HepG2 (cell line): Measurements from ENCODE around the gene BCAN. TPM values are rescaled to one million over a fixed set of nuclear protein-coding genes. Genes with fewer than 3 reads are reported as not detected.

Source experiments
- BRF2 ChIP-seq: sonication (generic); formaldehyde crosslinking; IDR thresholded peaks from 2 replicates; pipeline ENCODE4 v1.8.1; 2022; ENCODE audit warnings: mild to moderate bottlenecking, missing genetic modification reagents
- CBX2 ChIP-seq, 2 experiments: fragments of 200-600 bp in 1 of 2; sonication (generic); formaldehyde crosslinking in 1 of 2; IDR thresholded peaks; 2 replicates each; pipeline versions ENCODE4 v1.7.0 to v1.8.1; 2018 to 2022; ENCODE audit warnings: low read depth in 2 of 2, low read length in 1 of 2, mild to moderate bottlenecking in 1 of 2, missing genetic modification reagents in 1 of 2
- DNMT3B ChIP-seq: conservative IDR thresholded peaks from 2 replicates; pipeline ENCODE4 v1.6.1; 2016; ENCODE audit warnings: missing biosample characterization, control low read depth
- GPN1 ChIP-seq: sonication (generic); formaldehyde crosslinking; IDR thresholded peaks from 2 replicates; pipeline ENCODE4 v1.5.1; 2020; ENCODE audit warnings: missing genetic modification reagents, borderline replicate concordance
- NCOA1 ChIP-seq: sonication (generic); formaldehyde crosslinking; IDR thresholded peaks from 2 replicates; pipeline ENCODE4 v1.9.0; 2021; ENCODE audit warnings: missing genetic modification reagents
- PBX3 ChIP-seq: sonication (generic); formaldehyde crosslinking; IDR thresholded peaks from 2 replicates; pipeline ENCODE4 v1.8.1; 2023; ENCODE audit warnings: missing genetic modification reagents, inconsistent platforms, borderline replicate concordance
- PHF8 ChIP-seq: sonication (generic); formaldehyde crosslinking; IDR thresholded peaks from 2 replicates; pipeline ENCODE4 v1.5.0; 2020; ENCODE audit warnings: missing genetic modification reagents
- PPARG ChIP-seq: conservative IDR thresholded peaks from 2 replicates; pipeline ENCODE4 v1.6.1; 2016; ENCODE audit warnings: missing biosample characterization, missing genetic modification reagents
- SMAD3 ChIP-seq: sonication (generic); formaldehyde crosslinking; IDR thresholded peaks from 2 replicates; pipeline ENCODE4 v1.4.0; 2020; ENCODE audit warnings: missing genetic modification reagents
- SNRNP70 ChIP-seq: fragments of 200-400 bp; formaldehyde crosslinking; IDR thresholded peaks from 2 replicates; pipeline ENCODE4 v1.6.1; 2017; ENCODE audit warnings: mild to moderate bottlenecking, low read depth, low read length, moderate library complexity
- ZBTB25 ChIP-seq: IDR thresholded peaks from 2 replicates; pipeline ENCODE4 v1.6.1; 2018; ENCODE audit warnings: missing genetic modification reagents
- ZBTB37 ChIP-seq: sonication (generic); formaldehyde crosslinking; IDR thresholded peaks from 2 replicates; pipeline ENCODE4 v1.4.0; 2020; ENCODE audit warnings: mild to moderate bottlenecking, missing genetic modification reagents
- ZFP36L1 ChIP-seq: sonication (generic); formaldehyde crosslinking; IDR thresholded peaks from 2 replicates; pipeline ENCODE4 v1.8.0; 2022; ENCODE audit warnings: mild to moderate bottlenecking, missing genetic modification reagents, moderate library complexity
- ZMYM4 ChIP-seq: sonication (generic); formaldehyde crosslinking; IDR thresholded peaks from 2 replicates; pipeline ENCODE4 v1.8.1; 2023; ENCODE audit warnings: mild to moderate bottlenecking, missing genetic modification reagents
- ZNF160 ChIP-seq: sonication (generic); formaldehyde crosslinking; IDR thresholded peaks from 2 replicates; pipeline ENCODE4 v1.8.0; 2022; ENCODE audit warnings: mild to moderate bottlenecking, inconsistent platforms, missing genetic modification reagents
- ZNF296 ChIP-seq: sonication (generic); formaldehyde crosslinking; conservative IDR thresholded peaks from 2 replicates; pipeline ENCODE4 v1.5.0; 2020; ENCODE audit warnings: mild to moderate bottlenecking, missing genetic modification reagents
- ZNF512B ChIP-seq: sonication (generic); formaldehyde crosslinking; IDR thresholded peaks from 2 replicates; pipeline ENCODE4 v1.5.1; 2020; ENCODE audit warnings: missing genetic modification reagents, mild to moderate bottlenecking, borderline replicate concordance
- ZNF770 ChIP-seq: sonication (generic); formaldehyde crosslinking; IDR thresholded peaks from 2 replicates; pipeline ENCODE4 v1.5.0; 2020; ENCODE audit warnings: mild to moderate bottlenecking, missing genetic modification reagents
- polyA plus RNA-seq, 8 experiments: library from polyadenylated mRNA; depleted of rRNA in 3 of 8; stranded (reverse) in 7 of 8; unstranded in 1 of 8; fragments of >200 nt; fragmentation: Illumina TruSeq in 4 of 8; extraction: Trizol in 4 of 8; gene quantifications; 2 replicates each; pipeline versions ENCODE4 v1.2.1 to v1.2.3, GENCODE V29; 2011 to 2016; ENCODE audit warnings: low read depth in 4 of 8, missing spikeins in 1 of 8, mixed read lengths in 1 of 8; ENCODE audit not compliant: insufficient read depth in 1 of 8
- total RNA-seq, 5 experiments: library from RNA; depleted of rRNA; stranded (reverse); fragments of >200 nt; fragmentation: Illumina TruSeq; extraction: Trizol; gene quantifications; 2 replicates each; pipeline ENCODE4 v1.2.3, GENCODE V29; 2016; ENCODE audit warnings: low read depth in 1 of 5

BCAN gene
- total and polyA plus RNA-seq, 2 of the 13 experiments (the other 11 are each of a cell fraction or from before 2014, with no cell fraction given), result not detected

GRCh38 chr1:156659988-156660751 is 18.3 kb downstream of the BCAN start (continued):
- TF ChIP-seq ZNF160 (CRISPR knock-in tag) (peak; percentile 19), PBX3 (CRISPR knock-in tag) (no peak), BRF2 (CRISPR knock-in tag) (no peak), ZNF296 (CRISPR knock-in tag) (no peak), ZNF770 (CRISPR knock-in tag) (no peak), ZNF512B (CRISPR knock-in tag) (no peak), PPARG (CRISPR knock-in tag) (peak; percentile 36; the same call in 1 of the 2 replicates), GPN1 (no peak), ZFP36L1 (CRISPR knock-in tag) (peak; percentile 62; the same call in 1 of the 2 replicates), DNMT3B (no peak; the same call in 1 of the 2 replicates), CBX2 (IDR thresholded peaks at IDR 0.05; ENCODE audit: low read depth, low read length) (no peak), CBX2 (CRISPR knock-in tag; IDR thresholded peaks at IDR 0.05; ENCODE audit: low read depth) (no peak), ZBTB25 (CRISPR knock-in tag) (0 out of 2 replicates have a peak, but pooled peaks have one; percentile 75), NCOA1 (CRISPR knock-in tag) (no peak), SNRNP70 (no peak), ZMYM4 (CRISPR knock-in tag) (no peak; the same call in 1 of the 2 replicates), ZBTB37 (no peak), SMAD3 (peak; percentile 47; the same call in 1 of the 2 replicates), PHF8 (CRISPR knock-in tag) (peak; percentile 48; the same call in 1 of the 2 replicates)
